ENCODE data around the gene AMPD1.

- TF ChIP-seq EZH2 (IDR thresholded peaks at IDR 0.05; ENCODE audit: borderline replicate concordance, insufficient read depth, low read depth, low read length, poor library complexity, severe bottlenecking) (no peak), CTCF (IDR thresholded peaks at IDR 0.05) (no peak)
Measured at GRCh38 chr1:114702737-114703136, 7.4 kb upstream of the AMPD1 start.

Data from B cell (primary cell).